Lower leg skin (tissue), 4 donors: Measurements from ENCODE around the gene ZNF354B. TPM values are rescaled to one million over a fixed set of nuclear protein-coding genes. Genes with fewer than 3 reads are reported as not detected.
"Not testable (repeated sequence)": the region's sequence is repeated elsewhere in the genome, so short reads cannot be mapped to it uniquely, and the experiment has no call there.

Source experiments
- DNase-seq, 2 donors: peaks; one replicate each; pipeline ENCODE4 v3.0.0-alpha.2; 2019; ENCODE audit warnings: low spot score in 2 of 2
- H3K4me3 ChIP-seq: fragments of 200-600 bp; sonication (generic); 2 replicates; pipeline ENCODE4 v1.5.1; 2017; ENCODE audit warnings: mild to moderate bottlenecking, low read depth; ENCODE audit not compliant: poor library complexity, severe bottlenecking
- CTCF ChIP-seq, 3 donors: fragments of 450-650 bp; IDR thresholded peaks; one replicate each; pipeline ENCODE4 v1.5.1; 2016; ENCODE audit warnings: antibody characterized with exemption in 3 of 3, mild to moderate bottlenecking in 3 of 3, moderate library complexity in 2 of 3
- POLR2A ChIP-seq, 2 donors: fragments of 450-650 bp; IDR thresholded peaks; one replicate each; pipeline ENCODE4 v1.6.1; 2016 to 2017; ENCODE audit warnings: antibody characterized with exemption in 2 of 2, mild to moderate bottlenecking in 1 of 2, moderate library complexity in 1 of 2
- WGBS, 2 donors: methylation state at CpG; one replicate each; pipeline ENCODE4 v1.1.5; 2018; 5-methylcytosine and 5-hydroxymethylcytosine counted together
- intact Hi-C: fragments of 100-400 bp; cut with DNase I; formaldehyde crosslinking; loops from one replicate; pipeline ENCODE4 v1.15.0; 2023; ENCODE audit warnings: low total_unique reads
- total RNA-seq, 4 donors: library from RNA; depleted of rRNA; stranded (reverse); fragments of >200 nt; gene quantifications; one replicate each; pipeline ENCODE4 v1.1.0, GENCODE V29; 2016

The ZNF354B gene
- total RNA-seq, 4 donors from 2014 or later, result 9.5 to 24.8 (median 16.4) TPM

- no peak for DNase-seq
- TF ChIP-seq CTCF (IDR thresholded peaks at IDR 0.05) (no peak), POLR2A (IDR thresholded peaks at IDR 0.05) (no peak)
- no peak overlapping the region for H3K4me3 ChIP-seq
- intact Hi-C loops, result no loop called here
- WGBS, 2 donors, result 63 to 73% methylated on average over 5 of the region's 5 CpGs
These were observed 10.4 kb upstream of the ZNF354B start for GRCh38 chr5:178849316-178849715.

GRCh38 chr5:178851951-178852350 is 7.8 kb upstream of the ZNF354B start:
- intact Hi-C loops, result no loop called here
- no peak for TF ChIP-seq CTCF (IDR thresholded peaks at IDR 0.05)
- no peak for TF ChIP-seq POLR2A (IDR thresholded peaks at IDR 0.05)
- no peak for DNase-seq
- H3K4me3 ChIP-seq, result no peak overlapping the region
- WGBS, 2 donors, result 92 to 97% methylated on average over 3 of the region's 3 CpGs

GRCh38 chr5:178854284-178854683 is 5.5 kb upstream of the ZNF354B start:
- 49 to 65% methylated on average over 5 of the region's 5 CpGs for WGBS, 2 donors
- no peak for DNase-seq
- intact Hi-C loops, result no loop called here
- no peak overlapping the region for H3K4me3 ChIP-seq
- TF ChIP-seq POLR2A (IDR thresholded peaks at IDR 0.05) (no peak), CTCF (IDR thresholded peaks at IDR 0.05) (no peak)

- DNase-seq, intact Hi-C loops: not testable (repeated sequence)
- no CpG with 5 or more reads among the region's 31 CpGs for WGBS, 2 donors
- H3K4me3 ChIP-seq, result peak overlapping the region; percentile 82
These were observed 862 bp downstream of the ZNF354B start for GRCh38 chr5:178860615-178861014.

- 93 to 94% methylated on average over 8 of the region's 8 CpGs for WGBS, 2 donors
- no peak overlapping the region for H3K4me3 ChIP-seq
- TF ChIP-seq POLR2A (IDR thresholded peaks at IDR 0.05), result no peak
- no peak for TF ChIP-seq CTCF (IDR thresholded peaks at IDR 0.05)
- no peak for DNase-seq
- intact Hi-C loops, result no loop called here
These were observed 1.9 kb downstream of the ZNF354B start for GRCh38 chr5:178861627-178862026.

- no peak overlapping the region for H3K4me3 ChIP-seq
- no peak for DNase-seq
- intact Hi-C loops, result no loop called here
- 75 to 94% methylated on average over 4 of the region's 4 CpGs for WGBS, 2 donors
- TF ChIP-seq CTCF (IDR thresholded peaks at IDR 0.05) (no peak), POLR2A (IDR thresholded peaks at IDR 0.05) (no peak)
These were observed 7.2 kb downstream of the ZNF354B start for GRCh38 chr5:178866946-178867345.
